HepG2 (cell line): ENCODE measurements around the gene DPH6. TPM values are rescaled to one million over a fixed set of nuclear protein-coding genes. Genes with fewer than 3 reads are reported as not detected.

ENCODE experiments used
- ARID5B ChIP-seq: IDR thresholded peaks from 2 replicates; pipeline ENCODE4 v1.4.0; 2020; ENCODE audit warnings: mild to moderate bottlenecking, missing genetic modification reagents
- ATF4 ChIP-seq, 2 experiments: fragments of 450-650 bp in 1 of 2; sonication (generic) in 1 of 2; formaldehyde crosslinking; IDR thresholded peaks; 2 replicates each; pipeline versions ENCODE4 v1.5.0 to v1.8.0; 2020 to 2022; ENCODE audit warnings: mild to moderate bottlenecking in 1 of 2, missing genetic modification reagents in 1 of 2
- GATAD1 ChIP-seq: IDR thresholded peaks from 2 replicates; pipeline ENCODE4 v1.6.1; 2016; ENCODE audit warnings: missing genetic modification reagents, missing compliant biosample characterization
- SNAPC2 ChIP-seq: sonication (generic); formaldehyde crosslinking; IDR thresholded peaks from 2 replicates; pipeline ENCODE4 v1.8.1; 2022; ENCODE audit warnings: mild to moderate bottlenecking, missing genetic modification reagents
- SOX5 ChIP-seq: IDR thresholded peaks from 2 replicates; pipeline ENCODE4 v1.6.1; 2016; ENCODE audit warnings: borderline replicate concordance
- SP2 ChIP-seq: sonication (generic); formaldehyde crosslinking; IDR thresholded peaks from 2 replicates; pipeline ENCODE4 v1.5.1; 2020; ENCODE audit warnings: mild to moderate bottlenecking, missing genetic modification reagents
- STAG1 ChIP-seq: sonication (generic); formaldehyde crosslinking; IDR thresholded peaks from 2 replicates; pipeline ENCODE4 v1.4.0; 2020; ENCODE audit warnings: missing genetic modification reagents
- ZFX ChIP-seq: sonication (generic); formaldehyde crosslinking; IDR thresholded peaks from 2 replicates; pipeline ENCODE4 v1.4.0; 2020; ENCODE audit warnings: mild to moderate bottlenecking, low read depth, missing genetic modification reagents, moderate library complexity
- ZNF205 ChIP-seq: IDR thresholded peaks from 2 replicates; pipeline ENCODE4 v1.6.1; 2018; ENCODE audit warnings: missing biosample characterization, missing genetic modification reagents
- ZNF30 ChIP-seq: sonication (generic); formaldehyde crosslinking; IDR thresholded peaks from 2 replicates; pipeline ENCODE4 v1.5.0; 2020; ENCODE audit warnings: mild to moderate bottlenecking, missing genetic modification reagents
- ZNF670 ChIP-seq: sonication (generic); formaldehyde crosslinking; IDR thresholded peaks from 2 replicates; pipeline ENCODE4 v1.8.0; 2022; ENCODE audit warnings: mild to moderate bottlenecking, missing genetic modification reagents, borderline replicate concordance
- polyA plus RNA-seq, 8 experiments: library from polyadenylated mRNA; depleted of rRNA in 3 of 8; stranded (reverse) in 7 of 8; unstranded in 1 of 8; fragments of >200 nt; fragmentation: Illumina TruSeq in 4 of 8; extraction: Trizol in 4 of 8; gene quantifications; 2 replicates each; pipeline versions ENCODE4 v1.2.1 to v1.2.3, GENCODE V29; 2011 to 2016; ENCODE audit warnings: low read depth in 4 of 8, missing spikeins in 1 of 8, mixed read lengths in 1 of 8; ENCODE audit not compliant: insufficient read depth in 1 of 8
- total RNA-seq, 5 experiments: library from RNA; depleted of rRNA; stranded (reverse); fragments of >200 nt; fragmentation: Illumina TruSeq; extraction: Trizol; gene quantifications; 2 replicates each; pipeline ENCODE4 v1.2.3, GENCODE V29; 2016; ENCODE audit warnings: low read depth in 1 of 5
- TF ChIP-seq, protein P1 (sequence below): sonication (generic); formaldehyde crosslinking; IDR thresholded peaks from 2 replicates; pipeline ENCODE4 v1.4.0; 2020; ENCODE audit warnings: missing genetic modification reagents
- TF ChIP-seq, protein P2 (sequence below): sonication (generic); formaldehyde crosslinking; IDR thresholded peaks from 2 replicates; pipeline ENCODE4 v1.4.0; 2020; ENCODE audit warnings: missing genetic modification reagents
- TF ChIP-seq, protein P3 (sequence below): sonication (generic); formaldehyde crosslinking; IDR thresholded peaks from 2 replicates; pipeline ENCODE4 v1.4.0; 2020; ENCODE audit warnings: missing genetic modification reagents; ENCODE audit errors: not compliant biosample characterization

DPH6 gene
- total and polyA plus RNA-seq, 2 of the 13 experiments (the other 11 are each of a cell fraction or from before 2014, with no cell fraction given) = 10.2 to 25.8 TPM

GRCh38 chr15:35506272-35506870, 39.6 kb downstream of the DPH6 start (continued):
- TF ChIP-seq ATF4 (CRISPR knock-in tag; IDR thresholded peaks at IDR 0.05) (no peak), SNAPC2 (CRISPR knock-in tag) (no peak), SOX5 (CRISPR knock-in tag) (peak; percentile 61; the same call in 1 of the 2 replicates), STAG1 (CRISPR knock-in tag) (no peak), SP2 (CRISPR knock-in tag) (no peak), ZFX (no peak), ZNF205 (CRISPR knock-in tag) (no peak), ARID5B (peak; percentile 67), ZNF30 (CRISPR knock-in tag) (no peak), GATAD1 (no peak), ZNF670 (CRISPR knock-in tag) (no peak)
- TF ChIP-seq, protein P1, sequence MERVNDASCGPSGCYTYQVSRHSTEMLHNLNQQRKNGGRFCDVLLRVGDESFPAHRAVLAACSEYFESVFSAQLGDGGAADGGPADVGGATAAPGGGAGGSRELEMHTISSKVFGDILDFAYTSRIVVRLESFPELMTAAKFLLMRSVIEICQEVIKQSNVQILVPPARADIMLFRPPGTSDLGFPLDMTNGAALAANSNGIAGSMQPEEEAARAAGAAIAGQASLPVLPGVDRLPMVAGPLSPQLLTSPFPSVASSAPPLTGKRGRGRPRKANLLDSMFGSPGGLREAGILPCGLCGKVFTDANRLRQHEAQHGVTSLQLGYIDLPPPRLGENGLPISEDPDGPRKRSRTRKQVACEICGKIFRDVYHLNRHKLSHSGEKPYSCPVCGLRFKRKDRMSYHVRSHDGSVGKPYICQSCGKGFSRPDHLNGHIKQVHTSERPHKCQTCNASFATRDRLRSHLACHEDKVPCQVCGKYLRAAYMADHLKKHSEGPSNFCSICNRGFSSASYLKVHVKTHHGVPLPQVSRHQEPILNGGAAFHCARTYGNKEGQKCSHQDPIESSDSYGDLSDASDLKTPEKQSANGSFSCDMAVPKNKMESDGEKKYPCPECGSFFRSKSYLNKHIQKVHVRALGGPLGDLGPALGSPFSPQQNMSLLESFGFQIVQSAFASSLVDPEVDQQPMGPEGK (CRISPR knock-in tag) = peak; percentile 73
- TF ChIP-seq, protein P2, sequence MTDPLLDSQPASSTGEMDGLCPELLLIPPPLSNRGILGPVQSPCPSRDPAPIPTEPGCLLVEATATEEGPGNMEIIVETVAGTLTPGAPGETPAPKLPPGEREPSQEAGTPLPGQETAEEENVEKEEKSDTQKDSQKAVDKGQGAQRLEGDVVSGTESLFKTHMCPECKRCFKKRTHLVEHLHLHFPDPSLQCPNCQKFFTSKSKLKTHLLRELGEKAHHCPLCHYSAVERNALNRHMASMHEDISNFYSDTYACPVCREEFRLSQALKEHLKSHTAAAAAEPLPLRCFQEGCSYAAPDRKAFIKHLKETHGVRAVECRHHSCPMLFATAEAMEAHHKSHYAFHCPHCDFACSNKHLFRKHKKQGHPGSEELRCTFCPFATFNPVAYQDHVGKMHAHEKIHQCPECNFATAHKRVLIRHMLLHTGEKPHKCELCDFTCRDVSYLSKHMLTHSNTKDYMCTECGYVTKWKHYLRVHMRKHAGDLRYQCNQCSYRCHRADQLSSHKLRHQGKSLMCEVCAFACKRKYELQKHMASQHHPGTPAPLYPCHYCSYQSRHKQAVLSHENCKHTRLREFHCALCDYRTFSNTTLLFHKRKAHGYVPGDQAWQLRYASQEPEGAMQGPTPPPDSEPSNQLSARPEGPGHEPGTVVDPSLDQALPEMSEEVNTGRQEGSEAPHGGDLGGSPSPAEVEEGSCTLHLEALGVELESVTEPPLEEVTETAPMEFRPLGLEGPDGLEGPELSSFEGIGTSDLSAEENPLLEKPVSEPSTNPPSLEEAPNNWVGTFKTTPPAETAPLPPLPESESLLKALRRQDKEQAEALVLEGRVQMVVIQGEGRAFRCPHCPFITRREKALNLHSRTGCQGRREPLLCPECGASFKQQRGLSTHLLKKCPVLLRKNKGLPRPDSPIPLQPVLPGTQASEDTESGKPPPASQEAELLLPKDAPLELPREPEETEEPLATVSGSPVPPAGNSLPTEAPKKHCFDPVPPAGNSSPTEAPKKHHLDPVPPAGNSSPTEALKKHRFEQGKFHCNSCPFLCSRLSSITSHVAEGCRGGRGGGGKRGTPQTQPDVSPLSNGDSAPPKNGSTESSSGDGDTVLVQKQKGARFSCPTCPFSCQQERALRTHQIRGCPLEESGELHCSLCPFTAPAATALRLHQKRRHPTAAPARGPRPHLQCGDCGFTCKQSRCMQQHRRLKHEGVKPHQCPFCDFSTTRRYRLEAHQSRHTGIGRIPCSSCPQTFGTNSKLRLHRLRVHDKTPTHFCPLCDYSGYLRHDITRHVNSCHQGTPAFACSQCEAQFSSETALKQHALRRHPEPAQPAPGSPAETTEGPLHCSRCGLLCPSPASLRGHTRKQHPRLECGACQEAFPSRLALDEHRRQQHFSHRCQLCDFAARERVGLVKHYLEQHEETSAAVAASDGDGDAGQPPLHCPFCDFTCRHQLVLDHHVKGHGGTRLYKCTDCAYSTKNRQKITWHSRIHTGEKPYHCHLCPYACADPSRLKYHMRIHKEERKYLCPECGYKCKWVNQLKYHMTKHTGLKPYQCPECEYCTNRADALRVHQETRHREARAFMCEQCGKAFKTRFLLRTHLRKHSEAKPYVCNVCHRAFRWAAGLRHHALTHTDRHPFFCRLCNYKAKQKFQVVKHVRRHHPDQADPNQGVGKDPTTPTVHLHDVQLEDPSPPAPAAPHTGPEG (CRISPR knock-in tag) = no peak
- TF ChIP-seq, protein P3, sequence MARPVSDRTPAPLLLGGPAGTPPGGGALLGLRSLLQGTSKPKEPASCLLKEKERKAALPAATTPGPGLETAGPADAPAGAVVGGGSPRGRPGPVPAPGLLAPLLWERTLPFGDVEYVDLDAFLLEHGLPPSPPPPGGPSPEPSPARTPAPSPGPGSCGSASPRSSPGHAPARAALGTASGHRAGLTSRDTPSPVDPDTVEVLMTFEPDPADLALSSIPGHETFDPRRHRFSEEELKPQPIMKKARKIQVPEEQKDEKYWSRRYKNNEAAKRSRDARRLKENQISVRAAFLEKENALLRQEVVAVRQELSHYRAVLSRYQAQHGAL (CRISPR knock-in tag) = no peak
